ENCODE data around the gene OR51A2.
A peak's percentile ranks its signal among the peaks of the same experiment; 100 is the strongest.

- TF ChIP-seq, protein P1, sequence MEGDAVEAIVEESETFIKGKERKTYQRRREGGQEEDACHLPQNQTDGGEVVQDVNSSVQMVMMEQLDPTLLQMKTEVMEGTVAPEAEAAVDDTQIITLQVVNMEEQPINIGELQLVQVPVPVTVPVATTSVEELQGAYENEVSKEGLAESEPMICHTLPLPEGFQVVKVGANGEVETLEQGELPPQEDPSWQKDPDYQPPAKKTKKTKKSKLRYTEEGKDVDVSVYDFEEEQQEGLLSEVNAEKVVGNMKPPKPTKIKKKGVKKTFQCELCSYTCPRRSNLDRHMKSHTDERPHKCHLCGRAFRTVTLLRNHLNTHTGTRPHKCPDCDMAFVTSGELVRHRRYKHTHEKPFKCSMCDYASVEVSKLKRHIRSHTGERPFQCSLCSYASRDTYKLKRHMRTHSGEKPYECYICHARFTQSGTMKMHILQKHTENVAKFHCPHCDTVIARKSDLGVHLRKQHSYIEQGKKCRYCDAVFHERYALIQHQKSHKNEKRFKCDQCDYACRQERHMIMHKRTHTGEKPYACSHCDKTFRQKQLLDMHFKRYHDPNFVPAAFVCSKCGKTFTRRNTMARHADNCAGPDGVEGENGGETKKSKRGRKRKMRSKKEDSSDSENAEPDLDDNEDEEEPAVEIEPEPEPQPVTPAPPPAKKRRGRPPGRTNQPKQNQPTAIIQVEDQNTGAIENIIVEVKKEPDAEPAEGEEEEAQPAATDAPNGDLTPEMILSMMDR (IDR thresholded peaks at IDR 0.05; ENCODE audit: low read length) = peak; percentile 15; the same call in 1 of the 2 replicates
- TF ChIP-seq EZH2phosphoT487 (IDR thresholded peaks at IDR 0.05; ENCODE audit: low read length) = no peak
- TF ChIP-seq EZH2 (optimal IDR thresholded peaks at IDR 0.05; ENCODE audit: low read depth, low read length) = no peak
Observed at GRCh38 chr11:4991060-4991459, 35.5 kb upstream of the OR51A2 start.
